Astrocyte (in vitro differentiated cells and primary cell): ENCODE data around the gene LMX1B. TPM values are rescaled to one million over a fixed set of nuclear protein-coding genes. Genes with fewer than 3 reads are reported as not detected.

Experiments
- DNase-seq: peaks from one replicate; pipeline ENCODE4 v3.0.0-alpha.2; 2010; ENCODE audit warnings: low read depth
- FAIRE-seq: peaks from 2 replicates; lab custom pipeline; 2011; peaks lifted over from hg19 to GRCh38; lab: Jason Lieb, UNC
- H2AFZ ChIP-seq: 2 replicates; pipeline ENCODE4 v1.6.0; 2012; ENCODE audit warnings: low read depth, low read length, inconsistent platforms
- H3K27ac ChIP-seq: 2 replicates; pipeline ENCODE4 v1.5.1; 2011; ENCODE audit warnings: low read depth, low read length, inconsistent platforms
- H3K27me3 ChIP-seq: 2 replicates; pipeline ENCODE4 v1.6.0; 2011; ENCODE audit warnings: low read length, inconsistent platforms; ENCODE audit not compliant: insufficient read depth
- H3K36me3 ChIP-seq: 2 replicates; pipeline ENCODE4 v1.5.1; 2011; ENCODE audit warnings: low read length, inconsistent platforms; ENCODE audit not compliant: insufficient read depth
- H3K4me1 ChIP-seq: 2 replicates; pipeline ENCODE4 v1.5.1; 2011; ENCODE audit warnings: low read length, inconsistent platforms; ENCODE audit not compliant: insufficient read depth
- H3K4me2 ChIP-seq: 2 replicates; pipeline ENCODE4 v1.6.0; 2012; ENCODE audit warnings: low read length, inconsistent platforms
- H3K4me3 ChIP-seq: 2 replicates; pipeline ENCODE4 v1.5.1; 2011; ENCODE audit warnings: low read depth, mild to moderate bottlenecking, low read length, inconsistent platforms; ENCODE audit not compliant: insufficient read depth
- H3K79me2 ChIP-seq: 2 replicates; pipeline ENCODE4 v1.6.0; 2012; ENCODE audit warnings: mild to moderate bottlenecking, low read length, inconsistent platforms; ENCODE audit not compliant: insufficient read depth
- H3K9ac ChIP-seq: 2 replicates; pipeline ENCODE4 v1.6.0; 2012; ENCODE audit warnings: mild to moderate bottlenecking, low read length, inconsistent platforms
- H3K9me3 ChIP-seq: 2 replicates; pipeline ENCODE4 v1.5.1; 2012; ENCODE audit warnings: low read depth, mild to moderate bottlenecking, low read length, inconsistent platforms; ENCODE audit not compliant: insufficient read depth
- H4K20me1 ChIP-seq: 2 replicates; pipeline ENCODE4 v1.6.0; 2012; ENCODE audit warnings: low read length, inconsistent platforms; ENCODE audit not compliant: insufficient read depth
- H3K27ac Mint-ChIP-seq: one replicate; pipeline ENCODE4 v1.8.0; 2021; ENCODE audit warnings: mild to moderate bottlenecking, mixed read lengths; ENCODE audit not compliant: unreplicated experiment
- H3K27me3 Mint-ChIP-seq: one replicate; pipeline ENCODE4 v1.8.0; 2021; ENCODE audit warnings: low read depth, mixed read lengths; ENCODE audit not compliant: unreplicated experiment
- H3K36me3 Mint-ChIP-seq: one replicate; pipeline ENCODE4 v1.8.0; 2021; ENCODE audit warnings: low read depth, mixed read lengths; ENCODE audit not compliant: unreplicated experiment
- H3K4me1 Mint-ChIP-seq: one replicate; pipeline ENCODE4 v1.8.0; 2021; ENCODE audit warnings: low read depth, mixed read lengths; ENCODE audit not compliant: unreplicated experiment
- H3K4me3 Mint-ChIP-seq: one replicate; pipeline ENCODE4 v1.8.0; 2021; ENCODE audit warnings: mild to moderate bottlenecking, moderate library complexity, mixed read lengths; ENCODE audit not compliant: unreplicated experiment
- H3K9me3 Mint-ChIP-seq: one replicate; pipeline ENCODE4 v1.8.0; 2021; ENCODE audit warnings: mild to moderate bottlenecking, mixed read lengths; ENCODE audit not compliant: unreplicated experiment
- CTCF ChIP-seq: IDR thresholded peaks from 2 replicates; pipeline ENCODE4 v1.5.1; 2011; ENCODE audit warnings: low read depth, mild to moderate bottlenecking, inconsistent platforms, low read length, moderate library complexity; ENCODE audit not compliant: insufficient read depth
- EZH2 ChIP-seq: IDR thresholded peaks from 2 replicates; pipeline ENCODE4 v1.6.1; 2012; ENCODE audit warnings: mild to moderate bottlenecking, low read length, inconsistent platforms; ENCODE audit not compliant: insufficient read depth
- total RNA-seq: library from RNA; stranded (reverse); gene quantifications from 2 replicates; pipeline ENCODE4 v1.2.1, GENCODE V29; 2021

The LMX1B gene
- total RNA-seq, 1 donor from 2014 or later = 0.45 TPM

- Histone ChIP-seq H3K27me3 (peaks cover 34% of the 10 kb centered on the region), H3K4me3 (no peak overlapping the region), H3K4me1 (no peaks in the 10 kb centered on the region), H2AFZ (no peak overlapping the region), H3K79me2 (no peaks in the 10 kb centered on the region), H3K9me3 (no peaks in the 10 kb centered on the region), H3K36me3 (no peaks in the 10 kb centered on the region), H3K9ac (no peak overlapping the region), H3K4me2 (no peak overlapping the region), H4K20me1 (no peaks in the 10 kb centered on the region), H3K27ac (no peak overlapping the region)
- peak overlapping the region; percentile 17 for H3K4me3 Mint-ChIP-seq
- no peaks in the 10 kb centered on the region for H3K36me3 Mint-ChIP-seq
- TF ChIP-seq CTCF = no peak
- no peak for TF ChIP-seq EZH2
- peaks cover 5% of the 10 kb centered on the region for H3K4me1 Mint-ChIP-seq
- DNase-seq (no peak), FAIRE-seq (no peak)
- peaks cover 16% of the 10 kb centered on the region for H3K27me3 Mint-ChIP-seq
- H3K9me3 Mint-ChIP-seq = no peaks in the 10 kb centered on the region
- H3K27ac Mint-ChIP-seq = no peak overlapping the region
These were observed 53.7 kb downstream of the LMX1B start for GRCh38 chr9:126667190-126668055.

GRCh38 chr9:126668058-126668457 is 54.3 kb downstream of the LMX1B start:
- Mint-ChIP-seq H3K4me3 (no peak overlapping the region), H3K4me1 (peaks cover 5% of the 10 kb centered on the region), H3K9me3 (no peaks in the 10 kb centered on the region), H3K36me3 (no peaks in the 10 kb centered on the region), H3K27me3 (peaks cover 17% of the 10 kb centered on the region), H3K27ac (no peak overlapping the region)
- Histone ChIP-seq H3K4me1 (no peaks in the 10 kb centered on the region), H4K20me1 (no peaks in the 10 kb centered on the region), H3K27me3 (peaks cover 34% of the 10 kb centered on the region), H3K4me3 (no peak overlapping the region), H3K4me2 (no peak overlapping the region), H3K27ac (no peak overlapping the region), H2AFZ (no peak overlapping the region), H3K36me3 (no peaks in the 10 kb centered on the region), H3K9me3 (no peaks in the 10 kb centered on the region), H3K9ac (no peak overlapping the region), H3K79me2 (no peaks in the 10 kb centered on the region)
- no peak for TF ChIP-seq EZH2
- no peak for FAIRE-seq
- no peak for DNase-seq

- DNase-seq (no peak), FAIRE-seq (no peak)
- Histone ChIP-seq H3K79me2 (no peaks in the 10 kb centered on the region), H3K36me3 (no peaks in the 10 kb centered on the region), H2AFZ (no peak overlapping the region), H3K9me3 (no peaks in the 10 kb centered on the region), H3K4me3 (no peak overlapping the region), H3K9ac (no peak overlapping the region), H4K20me1 (no peaks in the 10 kb centered on the region), H3K27me3 (peaks cover 40% of the 10 kb centered on the region), H3K4me2 (no peak overlapping the region), H3K4me1 (no peaks in the 10 kb centered on the region), H3K27ac (no peak overlapping the region)
- no peak overlapping the region for H3K27ac Mint-ChIP-seq
- H3K9me3 Mint-ChIP-seq = no peaks in the 10 kb centered on the region
- no peak for TF ChIP-seq CTCF
- TF ChIP-seq EZH2 = no peak
- no peak overlapping the region for H3K4me3 Mint-ChIP-seq
- H3K36me3 Mint-ChIP-seq = no peaks in the 10 kb centered on the region
- peaks cover 24% of the 10 kb centered on the region for H3K27me3 Mint-ChIP-seq
- peaks cover 5% of the 10 kb centered on the region for H3K4me1 Mint-ChIP-seq
These were observed 55.4 kb downstream of the LMX1B start for GRCh38 chr9:126669108-126669507.
